Medulla oblongata (tissue), 1 donor: ENCODE data around the gene TP53I13.

ENCODE experiments used
- DNase-seq: peaks from one replicate; pipeline ENCODE4 v3.0.0-alpha.2; 2015; ENCODE audit errors: extremely low spot score

TP53I13 gene

DNA sequence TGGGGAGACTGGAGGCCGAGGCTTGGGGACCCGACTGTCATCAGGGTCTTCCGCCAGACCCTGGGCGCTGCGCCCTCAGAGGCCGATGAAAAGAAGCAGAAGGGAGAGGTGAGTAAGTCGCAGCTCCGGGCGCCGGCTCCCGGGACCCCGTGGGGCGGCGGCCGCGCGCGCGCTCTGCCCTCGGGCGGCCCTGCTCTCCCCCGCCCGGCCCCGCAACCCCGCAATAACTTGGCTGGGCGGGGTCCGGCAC lies 1.3 kb upstream of the TP53I13 start:
- no peak for DNase-seq

- peak; percentile 52 for DNase-seq
Observed at GRCh38 chr17:29567554-29568330, 759 bp upstream of the TP53I13 start.

DNA sequence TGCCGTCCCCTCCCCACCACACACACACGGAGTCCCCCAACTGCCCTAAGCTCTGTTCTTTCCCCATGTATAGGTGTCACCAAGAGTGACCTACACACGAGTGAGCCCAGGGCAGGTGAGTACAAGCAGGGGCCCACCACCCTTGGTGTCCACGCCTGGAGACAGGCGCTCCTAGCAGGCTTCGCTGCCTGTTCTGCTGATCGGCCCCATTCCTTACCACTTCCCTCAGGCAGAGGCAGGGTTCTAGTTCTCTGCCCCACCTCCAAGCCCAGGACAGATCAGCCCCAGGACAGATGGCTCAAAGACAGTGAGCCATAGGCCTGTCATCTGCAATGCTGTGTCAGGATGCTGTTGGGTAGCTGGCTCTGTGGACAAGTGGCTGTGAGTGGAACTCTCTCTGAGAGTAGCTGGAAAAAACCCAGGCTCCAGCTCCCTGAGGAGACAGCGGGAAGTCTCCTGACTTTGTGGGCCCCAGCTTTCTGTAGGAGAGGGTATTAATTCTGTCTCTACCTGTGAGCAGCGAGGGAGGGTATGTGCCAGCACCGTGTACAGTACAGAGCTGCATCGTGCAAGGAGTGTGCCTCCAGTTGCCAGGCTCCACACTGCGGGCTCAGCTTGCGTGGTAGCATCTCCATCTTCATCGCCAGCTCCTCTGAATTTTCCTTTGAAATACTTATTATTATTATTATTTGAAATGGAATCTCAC lies 897 bp downstream of the TP53I13 start:
- DNase-seq, result no peak

- DNase-seq, result no peak
Observed at GRCh38 chr17:29570521-29570920, 2.0 kb downstream of the TP53I13 start.

GRCh38 chr17:29571486-29571882 lies 3.0 kb downstream of the TP53I13 start:
- DNase-seq, result no peak

DNA sequence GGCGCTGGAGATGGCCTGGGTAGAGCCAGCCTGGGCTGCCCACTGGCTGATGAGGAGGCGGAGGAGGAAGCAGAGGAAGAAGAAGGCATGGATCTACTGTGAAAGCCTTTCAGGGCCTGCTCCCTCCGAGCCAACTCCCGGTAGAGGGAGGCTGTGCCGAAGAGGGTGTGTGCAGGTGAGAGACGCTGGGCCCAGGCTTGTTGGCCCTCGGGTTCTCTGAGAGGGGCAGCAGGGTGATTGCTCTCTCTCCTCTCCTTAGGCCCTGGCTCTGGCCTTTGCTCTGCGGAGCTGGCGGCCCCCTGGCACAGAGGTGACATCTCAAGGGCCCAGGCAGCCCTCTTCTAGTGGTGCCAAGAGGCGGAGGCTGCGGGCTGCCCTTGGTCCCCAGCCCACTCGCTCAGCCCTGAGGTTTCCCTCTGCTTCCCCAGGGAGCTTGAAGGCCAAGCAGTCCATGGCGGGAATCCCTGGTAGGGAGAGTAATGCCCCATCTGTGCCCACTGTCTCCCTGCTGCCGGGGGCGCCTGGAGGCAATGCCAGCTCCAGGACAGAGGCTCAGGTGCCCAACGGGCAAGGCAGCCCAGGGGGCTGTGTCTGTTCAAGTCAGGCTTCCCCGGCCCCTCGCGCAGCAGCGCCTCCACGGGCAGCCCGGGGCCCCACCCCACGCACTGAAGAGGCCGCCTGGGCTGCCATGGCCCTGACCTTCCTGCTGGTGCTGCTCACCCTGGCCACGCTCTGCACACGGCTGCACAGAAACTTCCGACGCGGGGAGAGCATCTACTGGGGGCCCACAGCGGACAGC lies 3.6 kb downstream of the TP53I13 start:
- DNase-seq, result no peak

DNA sequence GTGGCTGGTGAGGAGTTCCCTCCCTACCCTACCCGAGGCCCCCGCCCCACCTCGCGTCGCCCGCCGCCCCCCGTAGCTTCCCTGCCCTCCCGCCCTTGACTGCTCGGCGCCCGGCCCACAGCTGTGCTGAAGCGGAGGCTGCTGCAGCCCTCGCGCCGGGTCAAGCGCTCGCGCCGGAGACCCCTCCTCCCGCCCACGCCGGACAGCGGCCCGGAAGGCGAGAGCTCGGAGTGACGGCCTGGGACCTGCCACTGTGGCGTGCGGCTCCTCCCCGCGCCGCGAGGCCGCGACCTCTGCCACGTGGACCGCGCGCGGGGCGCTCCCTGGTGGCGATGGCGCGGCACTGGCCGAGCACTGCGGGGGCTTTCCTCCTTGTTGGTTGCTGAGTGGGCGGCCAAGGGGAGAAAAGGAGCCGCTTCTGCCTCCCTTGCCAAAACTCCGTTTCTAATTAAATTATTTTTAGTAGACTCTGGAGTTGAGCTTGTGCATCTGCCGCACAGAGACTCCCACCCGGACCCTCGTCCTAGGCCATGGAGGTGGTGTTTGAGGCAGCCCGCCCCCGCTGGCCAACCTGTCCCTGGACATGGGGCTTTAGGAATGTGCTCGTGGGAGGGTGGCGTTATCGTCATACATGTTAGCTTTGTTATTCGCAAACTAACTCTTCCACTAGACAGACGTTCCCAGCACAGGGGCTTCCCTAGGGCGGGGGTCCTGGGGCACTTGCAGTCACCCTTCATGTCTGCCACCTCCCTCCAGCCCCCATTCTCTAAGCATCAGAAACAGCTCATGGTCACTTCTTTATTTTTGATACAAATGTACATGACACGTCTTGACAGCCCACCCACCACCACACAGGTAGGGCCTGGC lies 4.4 kb downstream of the TP53I13 start:
- peak; percentile 64 for DNase-seq

GRCh38 chr17:29573558-29573869 lies 5.0 kb downstream of the TP53I13 start:
- no peak for DNase-seq

DNA sequence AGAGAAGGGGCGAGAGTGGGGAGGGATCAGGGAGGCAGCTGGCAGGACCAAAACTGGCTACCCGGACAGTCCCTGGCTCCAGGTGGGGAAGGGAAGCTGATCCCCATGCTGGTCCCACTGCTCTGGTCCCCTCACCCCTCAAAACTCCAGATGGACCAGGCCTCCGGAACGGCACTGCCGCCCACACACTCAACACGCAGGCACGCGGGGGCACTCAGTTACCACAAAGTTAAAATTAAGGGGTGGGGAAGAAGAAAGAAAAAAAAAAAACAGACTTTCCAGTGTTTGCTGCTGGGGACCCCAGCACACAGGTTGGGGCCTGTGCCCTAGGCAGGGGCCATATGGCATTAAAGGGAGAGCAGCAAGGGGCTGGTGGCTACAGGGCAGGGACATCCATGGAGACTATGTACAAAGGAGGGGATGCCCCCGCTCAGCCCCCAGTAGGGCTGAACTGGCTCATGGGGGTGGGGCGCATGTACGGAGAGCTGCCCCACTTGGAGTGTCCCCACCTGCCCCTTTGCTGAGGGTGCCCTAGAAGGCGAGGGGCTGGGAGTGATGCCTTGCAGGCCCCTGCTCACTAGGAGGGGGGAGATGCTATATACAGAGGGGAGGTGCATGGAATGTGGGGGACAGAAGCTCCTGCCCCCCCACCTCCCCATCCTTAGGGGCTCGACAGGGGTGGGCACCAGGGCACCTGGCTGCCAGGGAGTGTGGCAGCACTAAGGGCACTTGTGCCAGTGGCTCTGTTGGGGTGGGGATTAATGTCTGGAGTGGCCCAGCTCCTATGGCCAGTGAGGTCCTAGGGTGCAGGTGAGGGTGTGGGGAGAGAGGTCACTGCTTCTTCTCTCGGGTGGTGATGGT lies 5.6 kb downstream of the TP53I13 start:
- DNase-seq, result no peak

- DNase-seq, result no peak
Observed at GRCh38 chr17:29574732-29575510, 6.4 kb downstream of the TP53I13 start.

DNA sequence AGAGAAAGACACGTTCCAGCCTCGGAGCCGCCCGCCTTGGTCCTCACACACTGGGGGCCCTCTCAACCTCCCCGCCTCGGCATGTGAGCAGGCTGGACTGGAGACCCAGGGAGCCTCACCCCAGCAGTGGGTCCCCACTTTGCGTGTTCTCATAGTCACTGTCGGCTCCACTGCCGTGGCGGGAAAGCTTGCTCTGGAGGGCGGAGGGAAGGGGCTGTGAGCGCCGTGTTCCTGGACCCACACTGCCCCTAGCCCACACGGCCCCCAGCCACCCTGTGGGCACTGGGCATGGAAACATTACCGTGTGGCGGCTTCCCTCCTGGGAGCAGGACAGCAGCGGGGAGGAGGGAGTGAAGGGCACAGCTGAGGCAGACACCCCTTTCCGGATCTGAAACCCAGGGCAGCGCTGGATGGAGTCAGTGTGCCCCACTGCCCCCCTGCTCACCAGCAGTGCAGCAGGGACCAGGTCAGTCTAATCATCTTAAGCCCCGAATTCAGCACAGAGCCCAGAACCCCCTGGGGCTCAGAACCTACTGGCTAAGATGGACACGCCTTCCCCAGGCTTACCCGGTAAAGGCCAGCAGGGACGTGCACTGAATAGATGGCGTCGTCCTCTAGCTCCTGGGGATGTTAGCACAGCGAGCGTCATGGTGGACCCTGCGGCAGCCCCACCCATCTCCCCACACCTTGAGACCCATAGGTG lies 7.2 kb downstream of the TP53I13 start:
- no peak for DNase-seq

DNA sequence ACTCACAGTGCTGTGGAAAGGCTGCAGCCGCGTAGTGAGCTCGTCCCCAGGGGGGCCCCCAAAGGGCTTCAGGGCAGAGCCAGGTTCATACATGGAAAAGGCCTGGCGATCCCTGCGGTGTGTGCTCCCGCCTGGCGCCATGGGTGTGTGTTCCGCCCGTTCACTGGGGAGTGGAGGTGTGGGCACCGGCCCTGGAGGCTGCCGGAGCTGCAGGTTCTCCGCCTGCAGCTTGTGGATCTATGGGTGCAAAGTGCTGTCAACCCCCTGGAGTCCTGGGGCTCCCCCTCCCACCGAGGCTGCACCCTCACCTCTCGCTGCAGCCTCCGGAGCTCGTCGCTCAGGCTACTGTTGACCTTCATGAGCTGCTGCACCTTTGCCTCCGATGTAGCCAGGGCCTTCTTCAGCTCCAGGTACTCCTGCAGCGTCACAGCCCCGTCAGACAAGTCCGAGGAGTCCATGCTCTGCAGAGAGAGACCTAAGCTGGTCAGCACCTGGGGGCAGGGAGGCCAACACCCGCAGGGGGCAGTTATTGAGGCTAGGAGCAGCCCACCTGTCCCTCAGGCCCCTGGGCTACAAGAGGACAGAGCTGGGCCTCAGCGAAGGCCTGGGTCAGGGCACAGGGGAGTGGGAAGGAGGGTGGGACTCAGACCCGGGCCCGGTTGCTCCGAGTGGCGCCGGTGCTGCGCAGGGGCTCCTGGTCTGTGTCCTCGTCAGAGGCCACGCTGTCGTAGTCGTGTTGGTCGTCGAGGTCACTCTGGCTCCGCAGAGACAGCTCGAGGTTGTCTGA lies 7.9 kb downstream of the TP53I13 start:
- no peak for DNase-seq

DNA sequence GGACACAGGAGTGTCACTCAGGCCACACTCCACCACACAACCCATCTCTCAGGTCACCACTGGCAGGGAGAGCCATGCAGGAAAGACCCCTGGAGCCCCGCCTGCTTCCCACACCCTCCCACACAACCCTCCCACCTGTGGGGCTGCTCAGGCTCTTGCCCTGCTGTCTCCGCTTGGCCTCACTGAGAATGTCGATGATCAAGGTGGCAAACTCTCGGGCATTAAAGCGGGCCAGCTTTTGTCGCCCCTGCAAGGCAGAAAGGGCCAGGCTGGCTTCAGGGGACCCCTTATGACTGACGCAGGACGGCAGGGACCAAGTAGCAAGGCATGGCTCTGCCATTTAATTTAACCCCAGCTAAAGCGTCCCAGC lies 8.5 kb downstream of the TP53I13 start:
- no peak for DNase-seq

DNA sequence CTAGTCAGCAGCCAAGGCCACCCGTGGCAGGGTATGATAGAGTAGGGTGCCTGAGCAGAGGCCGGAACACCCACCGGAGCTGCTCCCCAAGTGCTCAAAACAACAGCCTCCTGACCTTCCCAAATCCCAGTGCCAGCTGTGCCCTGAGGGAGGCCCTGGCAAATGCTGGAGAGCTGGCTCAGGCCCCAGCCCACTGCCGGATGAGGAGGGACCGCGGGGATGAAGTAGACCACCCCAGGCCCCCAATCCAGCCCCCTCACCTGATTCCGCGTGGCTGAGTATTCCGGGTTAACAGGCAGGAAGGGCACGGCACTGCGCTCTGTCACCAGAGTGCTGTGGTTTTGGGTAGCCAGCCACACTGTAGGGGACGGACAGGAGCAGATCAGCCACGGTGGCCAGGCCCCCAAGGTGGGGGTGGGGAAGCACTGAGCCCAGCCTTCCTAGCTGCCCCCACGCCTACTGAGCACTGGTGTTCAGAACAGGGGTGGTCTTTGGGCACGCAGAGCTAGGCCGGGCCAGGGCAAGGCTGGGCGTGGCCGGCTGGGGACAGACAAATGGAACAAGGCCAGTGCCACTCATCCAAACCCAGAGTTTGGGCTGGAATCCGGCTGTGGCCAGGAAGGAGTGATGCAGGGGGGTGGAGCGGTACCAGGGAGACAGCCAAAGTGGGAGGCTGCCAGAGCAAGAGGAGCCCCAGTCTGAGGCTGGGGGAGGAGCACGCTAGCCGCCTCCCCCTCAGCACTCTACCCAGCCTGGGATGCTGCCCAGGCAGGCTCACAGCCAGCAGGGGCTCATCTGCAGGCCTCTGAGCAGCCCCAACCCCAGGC lies 9.1 kb downstream of the TP53I13 start:
- peak; percentile 81 for DNase-seq

DNA sequence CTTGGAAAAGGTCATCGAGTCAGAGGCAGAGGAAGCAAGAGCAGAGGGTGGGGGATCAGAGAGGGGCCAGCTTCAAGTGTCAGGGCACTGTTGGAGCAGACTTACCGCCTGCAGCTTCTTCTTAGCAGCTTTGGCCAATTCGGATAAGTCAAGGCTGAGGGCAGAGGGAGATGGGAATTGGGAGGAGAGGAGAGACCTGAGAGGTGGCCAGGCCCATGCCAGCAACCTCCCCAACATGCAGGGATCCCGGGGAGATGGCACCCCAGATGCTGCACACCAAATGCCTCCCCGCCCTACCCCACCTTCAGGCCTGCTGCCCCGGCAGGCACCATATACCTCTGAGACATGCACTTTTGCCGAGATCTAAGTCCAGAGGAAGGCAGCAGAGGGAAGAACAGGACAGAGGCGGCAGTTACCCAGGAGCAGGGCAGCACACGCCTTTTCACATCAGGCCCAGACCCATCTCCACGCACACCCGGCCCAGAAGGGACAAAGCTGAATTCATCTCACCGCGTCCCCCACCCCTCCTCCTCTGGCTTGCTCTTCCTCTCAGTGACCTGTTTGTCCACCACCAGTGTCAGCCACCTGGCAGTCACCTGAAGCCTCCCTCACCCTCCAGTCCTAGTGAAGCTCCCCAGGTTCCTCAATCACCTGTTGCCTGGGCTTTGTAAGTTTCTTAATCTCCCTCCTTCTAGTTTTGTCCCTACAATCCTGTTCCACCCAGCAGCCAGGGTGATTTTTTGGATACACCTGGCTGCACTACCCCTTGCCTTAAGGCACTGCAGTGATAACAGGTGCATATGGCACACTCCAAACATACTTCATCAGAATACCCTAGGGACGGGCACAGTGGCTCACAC lies 10.4 kb downstream of the TP53I13 start:
- DNase-seq, result no peak

GRCh38 chr17:29579866-29580771 lies 11.6 kb downstream of the TP53I13 start:
- peak; percentile 94 for DNase-seq
